Karpas-422 (cell line): ENCODE results near the gene ZNF493. TPM values are rescaled to one million over a fixed set of nuclear protein-coding genes. Genes with fewer than 3 reads are reported as not detected.

Source experiments
- DNase-seq: peaks from one replicate; pipeline ENCODE4 v3.0.0-alpha.2; 2015
- H2AFZ ChIP-seq: fragments of 200-600 bp; sonication (generic); 2 replicates; pipeline ENCODE4 v1.6.1; 2014; ENCODE audit warnings: antibody characterized with exemption, low read length, mixed read lengths
- H3K27ac ChIP-seq: fragments of 200-600 bp; sonication (generic); 2 replicates; pipeline ENCODE4 v1.5.1; 2014; ENCODE audit warnings: mild to moderate bottlenecking, low read length, moderate library complexity
- H3K27me3 ChIP-seq: fragments of 200-600 bp; sonication (generic); 2 replicates; pipeline ENCODE4 v1.6.1; 2014; ENCODE audit warnings: low read length, mixed read lengths
- H3K36me3 ChIP-seq: fragments of 200-600 bp; sonication (generic); 2 replicates; pipeline ENCODE4 v1.6.1; 2014; ENCODE audit warnings: low read length, mixed read lengths; ENCODE audit not compliant: insufficient read depth
- H3K4me1 ChIP-seq: fragments of 200-600 bp; sonication (generic); 2 replicates; pipeline ENCODE4 v1.6.1; 2014; ENCODE audit warnings: mild to moderate bottlenecking, low read length, mixed read lengths
- H3K4me2 ChIP-seq: fragments of 200-600 bp; sonication (generic); 2 replicates; pipeline ENCODE4 v1.6.1; 2014; ENCODE audit warnings: low read length, low read depth, mild to moderate bottlenecking; ENCODE audit not compliant: poor library complexity, severe bottlenecking
- H3K4me3 ChIP-seq: fragments of 200-600 bp; sonication (generic); 2 replicates; pipeline ENCODE4 v1.5.1; 2014; ENCODE audit warnings: mild to moderate bottlenecking, antibody characterized with exemption, low read length, mixed read lengths
- H3K79me2 ChIP-seq: fragments of 200-600 bp; sonication (generic); 2 replicates; pipeline ENCODE4 v1.6.1; 2014; ENCODE audit warnings: mild to moderate bottlenecking, low read length, mixed read lengths
- H3K9ac ChIP-seq: fragments of 200-600 bp; sonication (generic); 2 replicates; pipeline ENCODE4 v1.6.0; 2014; ENCODE audit warnings: low read length
- H3K9me2 ChIP-seq: fragments of 200-600 bp; sonication (generic), shearing (Covaris generic); replicated peaks from 2 replicates; pipeline ENCODE4 v1.6.0; 2014; ENCODE audit warnings: mild to moderate bottlenecking, low read length, moderate library complexity; ENCODE audit not compliant: insufficient read depth
- H3K9me3 ChIP-seq: fragments of 300-700, 200-600 bp; sonication (generic); 2 replicates; pipeline ENCODE4 v1.6.1; 2014; ENCODE audit warnings: low read length, mixed read lengths
- H4K20me1 ChIP-seq: fragments of 200-600 bp; sonication (generic); 2 replicates; pipeline ENCODE4 v1.6.1; 2014; ENCODE audit warnings: mild to moderate bottlenecking, antibody characterized with exemption, low read length, low read depth; ENCODE audit not compliant: insufficient read depth
- total RNA-seq: library from RNA; depleted of rRNA; stranded (reverse); fragments of >200 nt; shearing (Covaris generic); gene quantifications from 2 replicates; pipeline ENCODE4 v1.2.3, GENCODE V29; 2014; ENCODE audit warnings: low replicate concordance

ZNF493 gene
- total RNA-seq, 1 experiment from 2014 or later, result 90.8 TPM

GRCh38 chr19:21402303-21402985, 5.5 kb downstream of the ZNF493 start:
- Histone ChIP-seq H3K4me1 (peaks cover 6% of the 10 kb centered on the region), H3K4me2 (no peak overlapping the region), H2AFZ (no peak overlapping the region), H3K79me2 (peaks cover 71% of the 10 kb centered on the region), H3K36me3 (peaks cover 79% of the 10 kb centered on the region), H3K9ac (no peak overlapping the region), H4K20me1 (no peaks in the 10 kb centered on the region), H3K27me3 (no peaks in the 10 kb centered on the region), H3K27ac (no peak overlapping the region), H3K4me3 (no peak overlapping the region), H3K9me3 (peaks cover 48% of the 10 kb centered on the region), H3K9me2 (no peaks in the 10 kb centered on the region)
- DNase-seq, result no peak

- H2AFZ ChIP-seq, result no peak overlapping the region
- H3K9me3 ChIP-seq, result peaks cover 7% of the 10 kb centered on the region; the same call in 1 of the 2 replicates
- H3K27me3 ChIP-seq, result no peaks in the 10 kb centered on the region
- no peak overlapping the region for H3K4me3 ChIP-seq
- no peaks in the 10 kb centered on the region for H3K9me2 ChIP-seq
- H3K36me3 ChIP-seq, result peaks cover 80% of the 10 kb centered on the region
- H4K20me1 ChIP-seq, result no peaks in the 10 kb centered on the region
- no peak overlapping the region for H3K9ac ChIP-seq
- H3K27ac ChIP-seq, result no peak overlapping the region
- H3K4me2 ChIP-seq, result no peak overlapping the region
- no peaks in the 10 kb centered on the region for H3K4me1 ChIP-seq
- peaks cover 6% of the 10 kb centered on the region; the same call in 1 of the 2 replicates for H3K79me2 ChIP-seq
- DNase-seq, result no peak
These were observed 13.2 kb downstream of the ZNF493 start for GRCh38 chr19:21410166-21410565.

GRCh38 chr19:21422244-21422643, 25.3 kb downstream of the ZNF493 start:
- no peaks in the 10 kb centered on the region for H3K4me1 ChIP-seq
- peaks cover 45% of the 10 kb centered on the region for H3K9me3 ChIP-seq
- no peaks in the 10 kb centered on the region for H4K20me1 ChIP-seq
- H3K79me2 ChIP-seq, result no peaks in the 10 kb centered on the region
- peak; percentile 31 for DNase-seq
- no peaks in the 10 kb centered on the region for H3K9me2 ChIP-seq
- H3K9ac ChIP-seq, result no peak overlapping the region
- no peak overlapping the region for H3K27ac ChIP-seq
- no peaks in the 10 kb centered on the region for H3K27me3 ChIP-seq
- H3K36me3 ChIP-seq, result peaks cover 14% of the 10 kb centered on the region; the same call in 1 of the 2 replicates
- no peak overlapping the region for H3K4me3 ChIP-seq
- no peak overlapping the region for H3K4me2 ChIP-seq
- no peak overlapping the region for H2AFZ ChIP-seq

- H4K20me1 ChIP-seq, result no peaks in the 10 kb centered on the region
- H3K9me3 ChIP-seq, result peaks cover 48% of the 10 kb centered on the region
These were observed 26.4 kb downstream of the ZNF493 start for GRCh38 chr19:21423057-21424041.

GRCh38 chr19:21430675-21431074, 33.7 kb downstream of the ZNF493 start:
- no peaks in the 10 kb centered on the region for H4K20me1 ChIP-seq
- no peak overlapping the region for H3K4me2 ChIP-seq
- H3K36me3 ChIP-seq, result no peaks in the 10 kb centered on the region

More at GRCh38 chr19:21423057-21424041, 26.4 kb downstream of the ZNF493 start:
- H3K27me3 ChIP-seq, result no peaks in the 10 kb centered on the region
- H3K9me2 ChIP-seq, result no peaks in the 10 kb centered on the region
- no peak overlapping the region for H3K4me3 ChIP-seq
- H3K36me3 ChIP-seq, result peaks cover 8% of the 10 kb centered on the region; the same call in 1 of the 2 replicates
- H3K27ac ChIP-seq, result no peak overlapping the region
- H3K9ac ChIP-seq, result no peak overlapping the region
- no peaks in the 10 kb centered on the region for H3K79me2 ChIP-seq
- H2AFZ ChIP-seq, result no peak overlapping the region
- H3K4me1 ChIP-seq, result no peaks in the 10 kb centered on the region
- H3K4me2 ChIP-seq, result no peak overlapping the region
- peak; percentile 29 for DNase-seq

GRCh38 chr19:21432590-21432989, 35.7 kb downstream of the ZNF493 start:
- H3K9me3 ChIP-seq, result peaks cover 5% of the 10 kb centered on the region
- H3K4me3 ChIP-seq, result no peak overlapping the region
- H4K20me1 ChIP-seq, result no peaks in the 10 kb centered on the region

More at GRCh38 chr19:21430675-21431074, 33.7 kb downstream of the ZNF493 start:
- Histone ChIP-seq H3K4me3 (no peak overlapping the region), H3K4me1 (no peaks in the 10 kb centered on the region), H3K9me3 (peaks cover 8% of the 10 kb centered on the region), H3K9ac (no peak overlapping the region), H3K9me2 (no peaks in the 10 kb centered on the region), H3K27me3 (no peaks in the 10 kb centered on the region), H2AFZ (no peak overlapping the region), H3K79me2 (no peaks in the 10 kb centered on the region), H3K27ac (no peak overlapping the region)
- DNase-seq, result no peak

GRCh38 chr19:21434516-21434915, 37.6 kb downstream of the ZNF493 start:
- H3K27me3 ChIP-seq, result no peaks in the 10 kb centered on the region
- no peak overlapping the region for H2AFZ ChIP-seq
- H3K9me3 ChIP-seq, result no peaks in the 10 kb centered on the region; the same call in 1 of the 2 replicates
- no peaks in the 10 kb centered on the region for H3K36me3 ChIP-seq
- no peak overlapping the region for H3K27ac ChIP-seq
- H3K4me2 ChIP-seq, result no peak overlapping the region
- H3K79me2 ChIP-seq, result no peaks in the 10 kb centered on the region
- no peak overlapping the region for H3K4me3 ChIP-seq
- no peaks in the 10 kb centered on the region for H4K20me1 ChIP-seq
- DNase-seq, result no peak
- H3K4me1 ChIP-seq, result no peaks in the 10 kb centered on the region
- H3K9ac ChIP-seq, result no peak overlapping the region
- no peaks in the 10 kb centered on the region for H3K9me2 ChIP-seq

More at GRCh38 chr19:21432590-21432989, 35.7 kb downstream of the ZNF493 start:
- DNase-seq, result no peak
- Histone ChIP-seq H3K4me2 (no peak overlapping the region), H3K79me2 (no peaks in the 10 kb centered on the region), H3K9ac (no peak overlapping the region), H3K27ac (no peak overlapping the region), H2AFZ (no peak overlapping the region), H3K27me3 (no peaks in the 10 kb centered on the region), H3K4me1 (no peaks in the 10 kb centered on the region), H3K36me3 (no peaks in the 10 kb centered on the region), H3K9me2 (no peaks in the 10 kb centered on the region)

GRCh38 chr19:21434967-21435544, 38.1 kb downstream of the ZNF493 start:
- Histone ChIP-seq H3K9me2 (no peaks in the 10 kb centered on the region), H3K27me3 (no peaks in the 10 kb centered on the region), H3K9me3 (no peaks in the 10 kb centered on the region; the same call in 1 of the 2 replicates)

More at GRCh38 chr19:21434967-21435544, 38.1 kb downstream of the ZNF493 start:
- Histone ChIP-seq H2AFZ (no peak overlapping the region), H3K4me3 (no peak overlapping the region), H3K4me2 (no peak overlapping the region), H3K9ac (no peak overlapping the region), H3K27ac (no peak overlapping the region), H4K20me1 (no peaks in the 10 kb centered on the region), H3K4me1 (no peaks in the 10 kb centered on the region), H3K36me3 (no peaks in the 10 kb centered on the region), H3K79me2 (no peaks in the 10 kb centered on the region)
- no peak for DNase-seq
